Activated T-cell treated with anti-CD3 and anti-CD28 coated beads, Interleukin-2, amount 50 U/mL, for 1 hour (primary cell): ENCODE data around the gene UNC93A.
"Not testable (repeated sequence)": the region's sequence is repeated elsewhere in the genome, so short reads cannot be mapped to it uniquely, and the experiment has no call there.

Experiments used
- DNase-seq: peaks from one replicate; pipeline ENCODE4 v3.0.0-alpha.2; 2020

The UNC93A gene

DNA sequence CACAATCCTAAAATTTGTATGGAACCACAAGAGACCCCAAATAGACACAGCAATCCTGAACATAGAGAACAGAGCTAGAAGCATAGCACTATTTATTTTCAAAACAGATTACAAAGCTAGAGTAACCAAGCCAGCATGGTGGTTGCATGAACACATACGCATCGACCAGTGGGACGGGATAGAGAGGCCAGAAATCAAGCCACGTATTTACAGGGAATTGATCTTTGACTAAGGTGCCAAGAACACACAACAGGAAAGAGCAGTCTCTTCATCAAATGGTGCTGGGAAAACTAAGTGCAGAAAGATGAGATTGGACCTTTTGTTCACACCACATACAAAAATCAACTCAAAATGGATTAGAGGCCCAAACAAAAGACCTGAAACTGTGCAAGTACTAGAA, 54.8 kb downstream of the UNC93A start:
- DNase-seq, result no peak

DNA sequence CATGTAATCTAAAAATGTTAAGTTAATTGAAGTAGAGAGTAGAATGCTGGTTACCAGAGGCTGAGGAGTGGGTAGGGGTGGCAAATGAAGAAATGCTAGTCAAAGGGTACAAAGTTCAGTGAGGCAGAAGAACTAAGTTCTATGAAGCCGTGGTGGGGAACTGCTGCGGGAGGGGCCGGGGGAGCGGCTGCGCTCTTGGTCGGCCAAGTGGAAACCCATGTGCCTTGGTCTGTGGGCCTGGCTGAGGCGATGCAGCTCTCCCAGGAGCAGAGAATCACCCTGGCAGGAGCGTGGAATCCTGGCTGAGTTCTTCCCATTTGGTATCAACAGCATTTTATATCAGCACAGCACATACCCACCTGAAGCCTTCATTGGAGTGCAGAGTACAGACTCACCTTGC, 56.1 kb downstream of the UNC93A start:
- no peak for DNase-seq

DNA sequence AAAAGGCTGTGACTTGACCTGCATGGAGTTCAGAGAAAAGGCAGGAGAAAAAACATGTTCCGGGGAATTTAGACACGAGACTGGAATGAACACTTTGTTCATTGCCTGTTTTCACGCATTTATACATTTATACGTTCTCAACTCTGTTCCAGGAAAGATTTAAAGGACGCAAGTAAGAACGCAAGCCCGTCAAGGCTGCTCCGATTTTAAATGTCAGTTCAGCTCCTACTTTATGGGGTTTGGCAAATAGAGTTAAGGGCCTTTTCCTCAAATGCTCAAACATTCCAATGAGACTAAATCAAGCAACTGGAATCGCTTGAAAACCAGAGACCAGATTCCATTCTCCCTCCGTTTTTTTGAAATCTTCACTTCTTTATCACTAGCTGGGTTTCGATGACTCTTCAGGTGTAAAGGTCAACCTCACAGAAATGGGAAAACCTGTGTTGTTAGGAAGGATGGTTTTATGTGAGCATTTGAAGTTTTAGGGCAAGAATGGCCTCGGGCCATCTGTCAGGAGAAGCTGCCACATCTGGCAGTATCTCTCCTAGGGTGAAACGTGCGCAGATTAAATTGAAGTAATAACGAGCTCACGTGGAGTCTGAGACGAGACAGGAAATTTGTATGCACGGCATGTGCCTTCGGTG, 58.6 kb downstream of the UNC93A start:
- DNase-seq, result no peak

DNA sequence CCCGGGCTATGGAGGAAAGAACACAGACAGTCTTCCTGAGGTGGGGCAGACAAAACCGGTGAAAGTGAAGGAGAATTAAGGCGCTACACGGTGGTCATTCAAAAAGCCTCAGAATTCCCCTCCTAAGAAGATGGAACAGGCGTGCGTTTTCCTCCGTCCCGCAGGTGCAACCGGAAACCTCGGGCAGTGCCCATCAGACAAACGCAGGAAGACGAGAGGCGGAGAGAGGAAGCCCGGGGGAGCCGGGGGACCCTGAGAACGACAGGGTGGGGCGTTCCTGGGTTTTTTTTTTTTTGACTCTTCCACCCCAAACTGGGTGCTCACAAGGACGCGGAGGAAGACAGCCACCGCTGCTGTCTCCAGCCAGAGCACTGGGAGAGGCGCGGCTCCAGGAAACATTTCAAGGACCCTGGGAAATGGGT, 59.2 kb downstream of the UNC93A start:
- no peak for DNase-seq

DNA sequence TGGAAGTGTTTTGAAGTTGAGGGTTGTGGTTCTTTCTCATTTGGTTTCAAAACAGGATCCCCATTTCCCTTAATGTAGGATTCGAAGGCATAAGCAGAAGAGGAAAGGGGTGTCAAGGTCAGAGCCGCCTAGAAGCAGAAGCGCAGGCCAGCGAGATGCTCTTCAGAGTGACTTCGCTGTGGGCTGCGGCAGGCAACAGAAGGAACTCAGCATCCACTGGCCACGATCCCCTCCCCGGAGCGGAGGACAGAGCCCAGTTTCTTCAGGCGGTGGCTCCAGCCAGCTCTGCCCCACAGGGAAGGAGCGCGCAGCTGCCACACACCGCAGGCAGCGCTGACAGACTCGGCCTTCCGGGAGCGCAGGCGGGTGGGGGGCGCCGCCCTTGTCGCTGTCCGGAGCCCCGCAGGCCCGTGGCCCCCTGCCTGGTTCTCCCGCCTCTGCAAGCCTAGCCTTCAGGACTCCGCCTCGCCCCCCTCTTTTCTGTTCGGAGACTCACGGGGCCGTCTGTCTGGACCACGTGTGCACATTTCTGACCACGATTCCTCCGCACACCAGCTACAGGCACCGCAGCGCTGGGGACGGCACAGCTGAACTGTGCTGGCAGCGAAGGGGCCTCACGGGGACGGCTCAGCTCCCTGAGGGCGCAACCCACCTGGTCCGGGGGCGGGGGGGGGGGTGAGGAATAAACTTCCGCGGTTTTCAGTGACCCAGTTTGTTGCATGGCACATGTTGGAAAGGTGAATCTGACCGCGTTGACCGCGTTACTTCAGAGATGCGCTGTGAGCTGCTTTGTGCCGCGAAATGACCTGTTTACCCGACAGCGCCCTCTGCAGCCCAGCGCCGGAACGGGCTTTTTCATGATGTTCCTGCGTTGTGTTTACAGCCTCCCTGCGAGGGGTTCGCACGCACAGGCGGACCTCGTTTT, 59.9 kb downstream of the UNC93A start:
- peak; percentile 83 for DNase-seq

DNA sequence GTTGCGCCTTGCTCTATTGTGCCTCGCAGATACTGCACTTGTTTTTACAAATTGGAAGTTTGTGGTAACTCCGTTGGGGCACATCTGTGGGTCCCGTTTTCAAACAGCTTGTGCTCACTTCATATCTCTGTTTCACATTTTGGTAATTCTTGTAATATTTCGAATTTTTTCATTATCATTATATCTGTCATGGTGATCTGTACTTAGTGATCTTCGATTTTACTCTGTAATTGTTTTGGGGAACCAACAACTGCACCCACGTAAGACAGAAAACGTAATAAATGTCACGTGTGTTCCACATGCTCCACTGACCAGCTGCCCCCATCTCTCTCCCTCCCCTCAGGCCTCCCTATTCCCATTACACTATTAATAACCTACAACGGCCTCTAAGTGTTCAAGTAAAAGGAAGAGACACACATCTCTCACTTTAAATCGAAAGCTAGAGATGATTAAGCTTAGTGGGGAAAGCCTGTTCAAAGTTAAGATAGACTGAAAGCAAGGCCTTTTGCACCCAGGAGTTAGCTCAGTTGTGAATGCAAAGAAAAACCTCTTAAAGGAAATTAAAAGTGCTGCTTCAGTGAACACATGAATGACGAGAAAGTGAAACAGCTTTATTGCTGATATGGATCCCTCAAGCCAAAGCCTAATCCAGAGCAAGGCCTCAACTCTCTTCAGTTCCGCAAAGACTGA, 60.7 kb downstream of the UNC93A start:
- no peak for DNase-seq

DNA sequence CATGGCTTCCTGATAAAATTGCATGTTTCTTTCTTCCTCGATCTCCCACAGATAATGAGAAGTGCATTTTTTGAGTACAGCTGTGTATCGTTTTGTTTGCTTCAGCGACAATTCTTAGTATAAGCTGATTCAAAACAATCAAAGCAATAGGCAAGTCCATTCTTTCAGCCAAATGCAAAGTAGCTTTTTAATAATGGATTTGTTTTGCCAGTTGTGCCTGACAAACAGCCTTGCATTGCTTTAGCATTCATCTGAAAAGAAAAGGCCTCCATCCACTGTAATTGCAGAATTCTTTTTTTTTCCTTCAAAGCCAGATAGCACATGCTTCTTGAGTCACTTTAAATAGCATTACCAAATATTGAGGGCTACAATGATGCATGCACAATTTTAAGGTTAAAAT, 65.8 kb downstream of the UNC93A start:
- no peak for DNase-seq

DNA sequence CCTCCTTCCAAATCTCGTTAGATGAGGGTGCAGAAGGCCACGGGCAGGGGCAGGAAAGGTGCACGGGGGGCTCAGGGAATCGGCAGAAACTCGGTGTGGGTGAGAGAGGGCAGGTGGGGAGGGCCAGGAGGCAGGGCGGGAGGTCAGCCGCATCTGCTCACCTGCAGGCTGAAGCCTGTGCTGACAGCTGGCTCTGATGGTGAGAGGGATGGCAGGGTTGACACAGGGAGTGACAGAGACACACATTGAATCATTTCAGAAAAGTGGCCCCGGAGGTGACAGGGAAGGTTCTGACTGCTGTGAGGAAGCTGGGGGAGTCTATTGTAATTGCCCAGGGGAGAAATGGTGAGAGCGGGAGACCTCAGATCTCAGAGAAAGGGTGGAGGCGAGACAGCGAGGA, 67.3 kb downstream of the UNC93A start:
- DNase-seq, result not testable (repeated sequence)

DNA sequence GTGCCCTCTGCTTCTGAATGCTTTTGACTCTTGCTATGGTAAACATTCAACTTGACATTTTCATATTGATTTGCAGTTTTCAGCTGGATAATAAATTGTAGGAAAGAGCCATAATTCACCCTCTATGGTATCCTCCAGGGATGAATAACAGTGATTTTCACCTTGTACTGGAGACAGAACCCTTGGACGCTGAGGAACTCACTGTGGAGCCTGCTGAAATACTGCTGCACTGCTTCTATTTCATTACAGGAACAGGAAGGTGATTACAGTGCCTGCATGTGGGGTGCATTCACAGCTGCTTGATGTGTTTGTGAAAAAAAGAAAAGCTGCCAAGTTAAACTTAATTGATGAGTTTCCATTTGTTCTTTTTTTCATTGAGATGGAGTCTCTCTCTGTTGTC, 70.1 kb downstream of the UNC93A start:
- DNase-seq, result not testable (repeated sequence)
